Measurements from ENCODE around the gene PBX2.
"Not testable (repeated sequence)": the region's sequence is repeated elsewhere in the genome, so short reads cannot be mapped to it uniquely, and the experiment has no call there.

Gene PBX2

DNA sequence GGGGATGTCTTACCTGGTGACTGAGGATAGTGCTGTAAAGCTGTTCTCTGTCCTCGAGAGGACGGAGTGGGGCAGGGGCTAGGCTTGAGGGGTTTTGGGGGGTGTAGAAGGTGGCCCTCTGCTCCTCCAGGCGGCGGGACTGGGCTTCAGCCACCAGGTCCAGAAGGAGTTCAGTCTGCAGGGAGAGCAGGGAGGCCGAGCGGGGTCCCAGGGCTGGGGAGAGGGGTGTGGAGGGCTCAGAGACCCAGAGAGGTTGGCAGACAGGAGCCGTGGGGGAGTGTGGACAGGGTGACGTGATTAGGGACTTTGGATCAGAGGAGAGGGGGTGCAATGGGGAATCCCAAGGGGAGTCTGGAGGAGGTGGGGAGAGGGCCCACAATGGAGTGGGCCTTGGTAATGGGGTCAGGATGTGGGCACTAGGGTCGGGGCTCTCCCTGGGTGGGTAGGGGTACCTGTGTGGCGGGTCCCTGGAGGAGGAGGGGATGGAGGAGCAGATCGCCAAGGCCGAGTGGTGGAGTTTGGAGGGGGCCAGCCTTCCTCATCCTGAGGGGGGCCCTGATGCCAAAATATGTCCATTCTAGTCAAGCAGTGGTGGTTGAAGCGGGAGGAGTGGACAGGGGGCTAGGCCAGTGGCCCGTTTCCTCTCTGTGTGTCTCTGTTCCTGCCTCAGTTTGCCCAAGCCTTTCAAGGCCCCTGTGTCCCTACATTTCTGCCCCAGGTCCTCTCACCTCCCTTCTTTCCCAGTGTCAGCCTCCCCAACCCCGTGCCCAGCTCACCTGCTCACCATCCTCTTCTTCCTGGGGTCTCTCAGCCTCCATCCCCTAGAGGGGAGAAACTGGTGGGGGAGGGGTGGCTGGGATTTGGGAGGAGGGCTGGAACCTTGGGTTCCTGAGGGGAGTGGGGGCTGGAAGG, 1.9 kb upstream of the PBX2 start:
- H3K36me3 ChIP-seq (ENCODE audit: insufficient read depth, low read length), result peaks cover 4% of the 10 kb centered on the region; the same call in 1 of the 2 replicates
- no peak overlapping the region for H2AFZ ChIP-seq (ENCODE audit: low read length, unreplicated experiment)
- peaks cover 19% of the 10 kb centered on the region for H3K79me2 ChIP-seq (ENCODE audit: control insufficient read depth, insufficient read depth, low read length, unreplicated experiment)
- peaks cover 25% of the 10 kb centered on the region for H3K4me1 ChIP-seq (ENCODE audit: control insufficient read depth, insufficient read depth, low read length, unreplicated experiment)
- peak overlapping the region; percentile 22; the same call in 1 of the 2 replicates for H3K4me3 ChIP-seq (ENCODE audit: low read depth, low read length)
- no peaks in the 10 kb centered on the region for H3K27me3 ChIP-seq (ENCODE audit: insufficient read depth, low read length)
- H3K27ac ChIP-seq (ENCODE audit: low read depth, low read length), result no peak overlapping the region

GRCh38 chr6:32190911-32191677, 1.1 kb upstream of the PBX2 start:
- H2AFZ ChIP-seq (ENCODE audit: low read length, unreplicated experiment), result no peak overlapping the region
- H3K36me3 ChIP-seq (ENCODE audit: insufficient read depth, low read length), result peaks cover 4% of the 10 kb centered on the region; the same call in 1 of the 2 replicates
- no peak overlapping the region for H3K27ac ChIP-seq (ENCODE audit: low read depth, low read length)
- H3K27me3 ChIP-seq (ENCODE audit: insufficient read depth, low read length), result no peaks in the 10 kb centered on the region
- peaks cover 21% of the 10 kb centered on the region for H3K4me1 ChIP-seq (ENCODE audit: control insufficient read depth, insufficient read depth, low read length, unreplicated experiment)
- H3K4me3 ChIP-seq (ENCODE audit: low read depth, low read length), result no peak overlapping the region
- peaks cover 19% of the 10 kb centered on the region for H3K79me2 ChIP-seq (ENCODE audit: control insufficient read depth, insufficient read depth, low read length, unreplicated experiment)

DNA sequence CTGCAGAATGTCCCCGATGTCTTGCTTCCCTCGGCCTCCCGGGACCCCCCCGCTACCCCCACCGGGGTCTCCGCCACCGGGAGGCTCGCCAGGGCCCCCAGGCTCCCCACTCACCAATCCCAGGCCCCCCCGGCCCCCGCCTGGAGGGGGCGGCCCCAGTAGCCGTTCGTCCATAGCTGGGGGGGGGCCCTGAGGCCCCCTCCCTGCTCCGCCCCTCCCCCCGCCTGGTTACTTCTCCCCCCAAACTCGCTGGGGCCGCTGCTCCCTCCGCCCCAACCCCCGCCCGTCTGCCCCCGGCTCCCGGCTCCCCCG, 304 bp downstream of the PBX2 start:
- Histone ChIP-seq H3K36me3 (ENCODE audit: insufficient read depth, low read length) (peaks cover 4% of the 10 kb centered on the region; the same call in 1 of the 2 replicates), H3K4me1 (ENCODE audit: control insufficient read depth, insufficient read depth, low read length, unreplicated experiment) (peaks cover 19% of the 10 kb centered on the region)

GRCh38 chr6:32189069-32189741, 797 bp downstream of the PBX2 start:
- Histone ChIP-seq H3K36me3 (ENCODE audit: insufficient read depth, low read length) (peaks cover 4% of the 10 kb centered on the region; the same call in 1 of the 2 replicates), H3K4me3 (ENCODE audit: low read depth, low read length) (peak overlapping the region; percentile 94), H3K4me1 (ENCODE audit: control insufficient read depth, insufficient read depth, low read length, unreplicated experiment) (peaks cover 20% of the 10 kb centered on the region), H3K27ac (ENCODE audit: low read depth, low read length) (peak overlapping the region; percentile 71), H3K27me3 (ENCODE audit: insufficient read depth, low read length) (no peaks in the 10 kb centered on the region), H3K79me2 (ENCODE audit: control insufficient read depth, insufficient read depth, low read length, unreplicated experiment) (peaks cover 19% of the 10 kb centered on the region), H2AFZ (ENCODE audit: low read length, unreplicated experiment) (no peak overlapping the region)

More for the DNA sequence above, 304 bp downstream of the PBX2 start:
- Histone ChIP-seq H2AFZ (ENCODE audit: low read length, unreplicated experiment) (no peak overlapping the region), H3K79me2 (ENCODE audit: control insufficient read depth, insufficient read depth, low read length, unreplicated experiment) (peaks cover 19% of the 10 kb centered on the region), H3K27ac (ENCODE audit: low read depth, low read length) (peak overlapping the region; percentile 71), H3K27me3 (ENCODE audit: insufficient read depth, low read length) (no peaks in the 10 kb centered on the region), H3K4me3 (ENCODE audit: low read depth, low read length) (peak overlapping the region; percentile 94)

DNA sequence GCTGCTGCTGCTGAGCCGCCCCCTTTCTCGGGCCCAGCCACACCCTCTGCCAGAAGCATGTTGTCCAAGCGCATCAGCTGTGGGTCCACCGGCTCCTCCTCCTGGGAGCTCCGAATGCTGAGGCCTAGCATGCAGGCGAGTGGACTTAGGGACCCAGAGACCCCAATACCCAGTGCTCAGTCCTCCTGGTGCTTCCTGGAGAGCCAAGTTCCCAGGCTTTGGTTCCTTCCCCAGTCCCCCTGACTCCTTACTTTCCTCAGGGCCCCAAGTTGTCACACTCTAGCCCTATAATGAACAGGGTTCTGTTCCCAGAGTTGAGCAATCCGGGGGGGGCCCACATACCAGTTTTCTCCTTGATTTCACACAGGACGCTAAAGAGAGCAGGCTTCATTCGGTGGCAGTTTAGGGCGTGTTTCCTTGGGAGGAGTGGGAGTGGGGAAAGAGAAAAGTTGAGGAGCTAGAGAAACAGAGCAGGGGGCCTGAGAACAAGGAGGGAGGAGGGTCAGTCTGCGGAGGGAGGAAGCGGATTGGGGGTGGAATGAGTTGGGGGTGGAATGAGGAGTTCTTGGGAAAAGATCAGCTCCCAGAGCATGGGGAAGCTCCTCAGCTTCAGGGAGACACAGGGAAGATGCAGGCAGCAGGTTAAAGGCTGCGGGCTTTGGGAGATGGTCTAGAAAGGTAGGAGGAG, 1.5 kb downstream of the PBX2 start:
- peaks cover 4% of the 10 kb centered on the region; the same call in 1 of the 2 replicates for H3K36me3 ChIP-seq (ENCODE audit: insufficient read depth, low read length)
- peak overlapping the region; percentile 71 for H3K27ac ChIP-seq (ENCODE audit: low read depth, low read length)
- no peak overlapping the region for H2AFZ ChIP-seq (ENCODE audit: low read length, unreplicated experiment)
- peak overlapping the region; percentile 94 for H3K4me3 ChIP-seq (ENCODE audit: low read depth, low read length)
- H3K4me1 ChIP-seq (ENCODE audit: control insufficient read depth, insufficient read depth, low read length, unreplicated experiment), result peaks cover 22% of the 10 kb centered on the region
- peaks cover 19% of the 10 kb centered on the region for H3K79me2 ChIP-seq (ENCODE audit: control insufficient read depth, insufficient read depth, low read length, unreplicated experiment)
- no peaks in the 10 kb centered on the region for H3K27me3 ChIP-seq (ENCODE audit: insufficient read depth, low read length)

DNA sequence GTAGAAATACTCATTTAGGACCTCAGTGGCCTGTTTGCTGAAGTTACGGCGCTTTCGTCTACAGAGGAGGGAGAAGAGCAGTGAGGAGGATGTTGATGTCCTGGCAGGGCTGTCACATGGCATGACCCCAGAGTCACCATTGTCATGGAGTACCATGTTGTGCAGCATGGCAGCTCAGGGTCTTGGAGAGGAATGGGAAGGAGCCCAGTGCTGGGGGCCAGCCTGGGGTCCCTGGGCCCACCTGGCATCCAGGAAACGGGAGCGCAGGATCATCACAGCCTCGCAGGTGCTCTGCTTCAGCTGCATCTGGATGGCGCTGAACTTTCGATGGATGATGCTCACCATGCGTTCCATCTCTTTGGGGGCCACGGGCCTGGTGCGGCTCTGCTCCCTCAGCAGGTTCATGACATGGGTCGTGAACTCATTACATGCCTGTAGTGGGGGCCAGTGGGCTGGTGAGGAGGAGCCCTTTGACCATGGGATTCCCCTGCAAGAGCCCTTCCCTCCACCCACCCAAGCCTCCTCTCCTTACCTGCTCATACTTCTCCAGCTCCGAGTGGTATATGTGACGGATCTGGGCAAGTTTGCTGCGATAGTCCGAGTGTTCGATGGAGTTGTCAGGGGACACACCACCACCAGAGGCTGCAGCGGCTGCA, 2.1 kb downstream of the PBX2 start:
- H3K4me3 ChIP-seq (ENCODE audit: low read depth, low read length), result peak overlapping the region; percentile 94
- H3K27me3 ChIP-seq (ENCODE audit: insufficient read depth, low read length); H3K27ac ChIP-seq (ENCODE audit: low read depth, low read length); H3K36me3 ChIP-seq (ENCODE audit: insufficient read depth, low read length); H2AFZ ChIP-seq (ENCODE audit: low read length, unreplicated experiment): not testable (repeated sequence)
- peaks cover 19% of the 10 kb centered on the region for H3K79me2 ChIP-seq (ENCODE audit: control insufficient read depth, insufficient read depth, low read length, unreplicated experiment)
- H3K4me1 ChIP-seq (ENCODE audit: control insufficient read depth, insufficient read depth, low read length, unreplicated experiment), result peaks cover 21% of the 10 kb centered on the region

- peak overlapping the region; percentile 68; the same call in 1 of the 2 replicates for H3K27ac ChIP-seq (ENCODE audit: low read depth, low read length)
- H3K4me1 ChIP-seq (ENCODE audit: control insufficient read depth, insufficient read depth, low read length, unreplicated experiment), result peaks cover 14% of the 10 kb centered on the region
- H3K4me3 ChIP-seq (ENCODE audit: low read depth, low read length), result no peak overlapping the region
- no peak overlapping the region for H2AFZ ChIP-seq (ENCODE audit: low read length, unreplicated experiment)
- H3K79me2 ChIP-seq (ENCODE audit: control insufficient read depth, insufficient read depth, low read length, unreplicated experiment), result peaks cover 19% of the 10 kb centered on the region
- peaks cover 4% of the 10 kb centered on the region; the same call in 1 of the 2 replicates for H3K36me3 ChIP-seq (ENCODE audit: insufficient read depth, low read length)
- H3K27me3 ChIP-seq (ENCODE audit: insufficient read depth, low read length), result no peaks in the 10 kb centered on the region
Observed at GRCh38 chr6:32187009-32187709, 2.8 kb downstream of the PBX2 start.

DNA sequence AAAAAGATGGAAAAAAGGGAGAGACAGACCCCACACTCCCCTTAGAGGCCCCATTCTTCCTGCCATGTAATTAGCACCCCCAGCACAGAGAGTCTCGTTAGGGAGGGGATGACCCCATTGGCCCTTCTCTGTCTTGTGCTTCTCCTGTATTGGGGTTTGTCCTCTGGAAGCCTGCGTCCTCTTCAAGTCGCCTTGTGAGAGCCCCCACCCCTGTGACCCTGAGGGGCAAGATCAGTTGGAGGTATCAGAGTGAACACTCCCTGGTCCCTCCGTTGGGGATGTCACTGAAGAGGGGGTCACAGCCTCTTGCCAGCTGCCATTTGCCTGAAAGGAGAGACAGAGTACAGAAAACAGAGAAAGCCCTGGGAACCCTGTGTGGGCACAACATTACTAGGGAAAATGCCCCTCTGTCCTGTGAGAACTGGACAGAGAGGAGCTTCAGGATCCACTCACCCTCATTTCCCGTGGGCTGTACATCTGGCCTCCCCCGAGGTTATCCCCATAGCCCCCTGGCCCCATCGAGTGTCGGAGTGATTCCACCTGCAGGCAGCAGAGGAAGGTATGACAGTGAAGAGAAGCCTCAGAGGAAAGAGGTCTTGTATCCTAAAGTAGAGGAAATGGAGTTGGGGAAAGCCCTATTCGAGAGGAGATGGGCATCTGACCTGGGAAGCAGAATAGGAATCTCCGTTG, 3.7 kb downstream of the PBX2 start:
- Histone ChIP-seq H3K27ac (ENCODE audit: low read depth, low read length) (peak overlapping the region; percentile 68), H3K79me2 (ENCODE audit: control insufficient read depth, insufficient read depth, low read length, unreplicated experiment) (peaks cover 19% of the 10 kb centered on the region), H3K4me1 (ENCODE audit: control insufficient read depth, insufficient read depth, low read length, unreplicated experiment) (peaks cover 11% of the 10 kb centered on the region)
- not testable (repeated sequence) for H2AFZ ChIP-seq (ENCODE audit: low read length, unreplicated experiment); H3K27me3 ChIP-seq (ENCODE audit: insufficient read depth, low read length); H3K36me3 ChIP-seq (ENCODE audit: insufficient read depth, low read length); H3K4me3 ChIP-seq (ENCODE audit: low read depth, low read length)

- peak overlapping the region; percentile 68 for H3K27ac ChIP-seq (ENCODE audit: low read depth, low read length)
- H3K79me2 ChIP-seq (ENCODE audit: control insufficient read depth, insufficient read depth, low read length, unreplicated experiment), result peaks cover 19% of the 10 kb centered on the region
- H3K36me3 ChIP-seq (ENCODE audit: insufficient read depth, low read length); H3K4me3 ChIP-seq (ENCODE audit: low read depth, low read length); H3K27me3 ChIP-seq (ENCODE audit: insufficient read depth, low read length); H2AFZ ChIP-seq (ENCODE audit: low read length, unreplicated experiment): not testable (repeated sequence)
- H3K4me1 ChIP-seq (ENCODE audit: control insufficient read depth, insufficient read depth, low read length, unreplicated experiment), result peaks cover 11% of the 10 kb centered on the region
Observed at GRCh38 chr6:32185681-32186131, 4.3 kb downstream of the PBX2 start.

All from ACC112 (cell line).